Fibroblast of skin of right quadriceps (primary cell): ENCODE measurements around the gene ESM1.
A peak's percentile ranks its signal among the peaks of the same experiment; 100 is the strongest.
"Not testable (repeated sequence)": the region's sequence is repeated elsewhere in the genome, so short reads cannot be mapped to it uniquely, and the experiment has no call there.

Source experiments
- DNase-seq: peaks from one replicate; pipeline ENCODE4 v3.0.0-alpha.2; 2013

Gene ESM1, protein sequence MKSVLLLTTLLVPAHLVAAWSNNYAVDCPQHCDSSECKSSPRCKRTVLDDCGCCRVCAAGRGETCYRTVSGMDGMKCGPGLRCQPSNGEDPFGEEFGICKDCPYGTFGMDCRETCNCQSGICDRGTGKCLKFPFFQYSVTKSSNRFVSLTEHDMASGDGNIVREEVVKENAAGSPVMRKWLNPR

DNA sequence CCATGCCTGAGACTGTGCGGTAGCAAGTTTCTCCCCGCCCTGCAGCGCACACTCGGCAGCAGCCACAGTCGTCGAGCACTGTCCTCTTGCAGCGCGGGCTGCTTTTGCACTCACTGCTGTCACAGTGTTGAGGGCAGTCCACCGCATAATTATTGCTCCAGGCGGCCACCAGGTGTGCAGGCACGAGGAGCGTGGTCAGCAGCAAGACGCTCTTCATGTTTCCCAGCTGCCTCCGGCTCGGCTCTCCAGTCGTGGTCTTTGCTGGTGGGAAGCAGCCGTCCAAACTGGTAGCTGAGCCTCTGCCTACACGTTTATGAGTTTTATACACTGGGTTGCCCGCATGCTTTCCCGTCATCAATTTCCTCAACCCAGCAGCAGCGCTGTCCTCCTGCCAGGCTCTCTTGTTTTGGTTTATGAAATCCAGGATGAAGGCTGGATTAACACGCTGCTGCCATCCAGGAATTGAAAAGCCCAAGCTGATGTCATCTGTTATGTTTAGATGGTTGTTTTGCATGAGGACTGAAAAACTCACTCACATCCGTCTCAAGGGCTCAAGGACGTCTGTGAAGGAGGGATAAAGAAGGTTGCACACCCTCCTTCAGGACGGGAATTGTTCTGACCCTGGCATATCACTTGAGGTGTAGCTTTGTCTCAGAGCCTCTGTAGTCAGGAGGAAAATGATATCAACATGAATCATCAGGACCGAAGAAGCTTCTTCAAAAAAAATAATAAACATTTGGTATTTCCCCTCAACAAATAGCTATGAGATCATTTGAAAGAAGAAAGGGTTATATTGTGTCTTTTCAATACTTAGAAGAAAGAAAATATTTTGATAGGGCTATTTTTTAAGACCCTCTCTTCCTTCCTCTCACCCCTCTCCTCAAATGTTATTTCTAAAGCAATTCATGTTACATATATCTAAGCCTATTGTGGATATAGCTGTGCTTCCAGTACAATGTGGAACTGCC is at the start of gene ESM1:
ESM1 (minus strand) TSS at position 293 of the 968 bp plus-strand sequence; CDS start at position 217, 76 bp downstream.
- DNase-seq: peak; percentile 61

DNA sequence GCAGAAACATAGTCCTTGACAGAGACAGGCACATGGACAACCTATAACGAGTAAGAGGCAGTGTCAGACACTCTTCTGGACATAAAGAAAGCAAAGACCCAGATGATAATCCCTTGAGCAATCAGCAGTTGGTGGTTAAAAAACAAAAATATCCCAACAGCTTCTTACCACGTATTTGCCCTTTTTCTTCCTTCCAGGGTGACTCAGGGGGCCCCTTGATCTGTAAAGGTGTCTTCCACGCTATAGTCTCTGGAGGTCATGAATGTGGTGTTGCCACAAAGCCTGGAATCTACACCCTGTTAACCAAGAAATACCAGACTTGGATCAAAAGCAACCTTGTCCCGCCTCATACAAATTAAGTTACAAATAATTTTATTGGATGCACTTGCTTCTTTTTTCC is 48.2 kb upstream of the ESM1 start:
- DNase-seq: no peak

DNA sequence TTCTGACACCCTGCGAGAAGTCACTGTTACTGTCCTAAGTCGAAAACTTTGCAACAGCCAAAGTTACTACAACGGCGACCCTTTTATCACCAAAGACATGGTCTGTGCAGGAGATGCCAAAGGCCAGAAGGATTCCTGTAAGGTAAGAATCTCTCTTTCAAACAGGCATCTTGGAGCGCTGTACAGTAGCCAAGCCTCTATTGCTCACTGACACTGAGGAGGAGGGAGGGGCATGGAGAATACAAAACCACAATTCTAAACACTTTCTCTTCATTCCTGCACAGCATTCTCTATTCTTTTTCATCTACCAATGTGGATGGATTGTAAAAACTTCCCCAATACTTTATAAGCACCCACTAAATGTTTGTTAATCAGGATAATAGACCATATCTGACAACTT is 46.1 kb upstream of the ESM1 start:
- no peak for DNase-seq

DNA sequence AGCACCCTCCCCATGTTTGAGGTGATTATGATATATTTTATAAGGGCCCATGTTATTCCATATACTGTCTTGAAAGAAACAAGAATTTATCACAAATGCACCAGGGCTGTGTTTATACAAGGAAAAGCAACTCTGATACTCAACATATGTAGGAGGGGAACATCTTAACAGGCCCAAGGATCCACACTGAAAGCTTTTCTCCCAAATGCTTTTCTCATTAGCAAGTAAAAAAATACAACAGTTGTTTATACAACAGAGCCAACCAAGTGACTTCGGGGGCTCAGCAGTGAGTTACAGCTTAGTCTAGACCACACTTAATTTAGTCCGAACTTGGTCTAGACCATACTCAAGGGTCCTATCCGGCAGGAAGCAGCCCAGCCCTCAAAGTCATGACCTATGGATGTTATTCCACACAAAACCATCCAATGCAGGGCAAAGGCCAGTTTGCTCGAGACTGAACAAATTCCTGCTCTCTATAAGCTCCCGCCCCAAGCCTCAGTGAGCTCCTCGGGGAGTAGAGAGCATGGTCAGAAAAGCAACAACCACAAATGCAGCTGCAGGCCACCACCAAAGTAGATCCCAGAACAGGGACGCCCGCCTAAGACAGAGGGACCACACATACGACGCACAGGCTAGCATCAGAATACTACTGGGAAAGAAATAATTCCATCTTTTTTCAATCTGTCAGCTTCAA is 45.4 kb upstream of the ESM1 start:
- no peak for DNase-seq

DNA sequence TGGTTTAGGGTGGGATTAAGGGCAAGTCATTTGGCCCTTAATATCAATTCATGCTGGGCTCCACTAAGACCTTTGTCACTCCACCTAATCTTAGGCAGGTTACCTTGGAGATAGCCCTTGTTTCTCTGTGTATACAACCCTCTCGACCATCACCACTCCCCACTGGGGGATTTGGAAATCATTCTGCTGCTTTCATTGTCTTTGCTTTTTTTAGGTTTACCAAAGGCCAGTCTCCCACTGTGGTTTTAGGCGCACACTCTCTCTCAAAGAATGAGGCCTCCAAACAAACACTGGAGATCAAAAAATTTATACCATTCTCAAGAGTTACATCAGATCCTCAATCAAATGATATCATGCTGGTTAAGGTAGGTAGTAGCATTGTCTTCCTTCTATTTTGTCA is 44.8 kb upstream of the ESM1 start:
- DNase-seq: no peak

DNA sequence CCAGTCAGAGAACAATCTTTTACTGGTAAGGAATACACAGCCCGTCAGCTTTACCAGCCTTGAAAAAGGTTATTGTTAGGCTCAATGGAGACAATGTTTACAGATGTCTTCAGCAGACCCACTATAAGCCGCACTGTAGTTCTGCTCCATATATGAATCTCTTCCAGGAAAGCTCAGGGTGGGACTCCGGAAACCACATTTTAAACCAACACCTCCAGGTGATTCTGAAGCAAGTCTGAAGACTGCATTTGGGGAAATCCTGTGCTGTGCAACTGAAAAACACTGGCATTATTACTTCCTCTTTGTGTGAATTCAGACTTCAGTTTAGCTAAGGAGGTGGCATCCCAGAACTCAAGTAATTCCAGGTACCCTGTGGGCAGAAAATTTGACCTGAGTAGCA is 42.2 kb upstream of the ESM1 start:
- no peak for DNase-seq

DNA sequence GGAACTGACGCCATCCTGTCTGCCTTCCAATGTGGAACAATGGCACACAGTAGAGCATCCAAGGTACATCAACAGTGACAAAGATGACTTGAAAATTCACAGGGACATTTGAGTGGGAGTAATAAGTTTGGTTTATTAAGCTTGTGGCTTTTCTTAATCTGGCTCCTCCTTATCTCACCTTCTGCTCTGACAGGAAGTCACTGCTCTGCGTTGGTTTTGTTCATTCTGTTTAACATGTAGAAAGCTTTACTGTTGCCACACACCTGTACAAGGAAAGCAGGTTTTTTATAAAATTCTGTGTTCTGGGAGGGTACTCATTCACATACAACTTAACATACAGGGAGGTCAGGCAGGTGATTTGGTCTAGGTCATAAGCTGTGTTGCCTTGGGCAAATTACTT is 37.1 kb upstream of the ESM1 start:
- DNase-seq: no peak

DNA sequence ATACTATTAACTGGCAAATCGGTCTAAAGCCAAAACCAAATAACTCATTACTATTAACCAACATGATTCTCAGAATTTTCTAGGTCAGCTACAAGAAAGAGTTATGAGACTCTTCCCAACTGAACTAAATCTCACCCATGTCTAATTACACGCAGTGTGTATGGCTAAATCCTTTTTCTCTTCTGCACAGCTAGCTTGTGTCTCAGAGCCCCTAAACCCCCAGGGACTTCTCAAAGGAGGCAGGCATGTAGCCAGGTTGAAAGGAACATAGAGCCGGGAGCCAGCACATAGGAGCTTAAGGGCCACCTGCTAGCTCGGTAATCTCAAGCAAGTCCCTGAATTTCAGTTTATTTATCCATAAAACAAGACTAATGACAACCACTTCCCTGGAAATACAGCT is 36.4 kb upstream of the ESM1 start:
- no peak for DNase-seq

DNA sequence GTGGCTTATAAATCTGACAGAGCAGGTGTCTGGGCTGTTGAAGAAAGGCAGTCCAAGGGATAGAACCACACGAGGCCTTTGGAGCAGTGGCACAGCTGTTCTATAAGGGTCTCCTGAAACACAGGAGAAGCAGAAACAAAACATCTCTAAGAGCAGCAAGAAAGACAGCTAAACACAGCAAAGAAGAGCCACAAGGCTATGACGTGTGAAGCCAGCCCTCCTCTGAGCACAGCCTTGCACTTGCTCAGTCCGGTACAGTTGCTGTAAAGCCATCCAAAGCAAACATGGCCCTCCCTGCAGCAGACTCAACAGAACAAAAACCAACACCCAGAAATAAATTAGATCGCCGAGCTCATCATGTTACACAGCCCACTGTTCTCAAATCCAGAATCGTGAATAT is 36.0 kb upstream of the ESM1 start:
- no peak for DNase-seq

DNA sequence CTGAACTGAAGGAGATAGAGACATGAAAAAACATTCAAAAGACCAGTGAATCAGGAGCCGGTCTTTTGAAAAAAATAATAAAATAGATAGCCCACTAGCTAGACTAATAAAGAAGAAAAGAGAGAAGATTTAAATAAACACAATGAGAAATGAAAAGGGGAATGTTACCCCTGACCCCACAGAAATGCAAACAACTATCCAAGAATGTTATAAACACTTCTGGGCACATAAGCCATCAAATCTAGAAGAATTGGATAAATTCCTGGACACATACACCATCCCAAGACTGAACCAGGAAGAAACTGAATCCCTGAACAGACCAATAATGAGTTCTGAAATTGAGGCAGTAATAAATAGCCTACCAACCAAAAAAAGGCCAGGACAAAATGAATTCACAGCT is 24.8 kb upstream of the ESM1 start:
- DNase-seq: not testable (repeated sequence)

DNA sequence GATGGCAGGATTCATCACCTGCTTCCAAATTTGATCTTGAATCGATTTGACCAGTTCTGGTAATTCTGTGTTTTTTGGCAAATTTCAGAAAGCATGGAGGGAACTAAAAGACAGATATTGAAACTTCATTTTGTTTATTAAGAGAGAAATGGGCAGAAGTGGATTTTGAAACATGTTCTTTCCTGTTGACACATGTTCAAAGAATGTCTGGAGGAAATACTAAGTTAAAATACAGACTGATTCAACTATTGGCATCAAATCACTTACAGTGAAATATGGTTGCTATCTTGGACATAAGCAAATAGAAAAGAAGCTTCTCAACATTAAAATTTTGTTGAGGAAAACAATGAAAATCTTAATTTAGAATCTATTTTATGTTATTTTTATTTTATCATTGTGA is 19.3 kb upstream of the ESM1 start:
- DNase-seq: peak; percentile 46

DNA sequence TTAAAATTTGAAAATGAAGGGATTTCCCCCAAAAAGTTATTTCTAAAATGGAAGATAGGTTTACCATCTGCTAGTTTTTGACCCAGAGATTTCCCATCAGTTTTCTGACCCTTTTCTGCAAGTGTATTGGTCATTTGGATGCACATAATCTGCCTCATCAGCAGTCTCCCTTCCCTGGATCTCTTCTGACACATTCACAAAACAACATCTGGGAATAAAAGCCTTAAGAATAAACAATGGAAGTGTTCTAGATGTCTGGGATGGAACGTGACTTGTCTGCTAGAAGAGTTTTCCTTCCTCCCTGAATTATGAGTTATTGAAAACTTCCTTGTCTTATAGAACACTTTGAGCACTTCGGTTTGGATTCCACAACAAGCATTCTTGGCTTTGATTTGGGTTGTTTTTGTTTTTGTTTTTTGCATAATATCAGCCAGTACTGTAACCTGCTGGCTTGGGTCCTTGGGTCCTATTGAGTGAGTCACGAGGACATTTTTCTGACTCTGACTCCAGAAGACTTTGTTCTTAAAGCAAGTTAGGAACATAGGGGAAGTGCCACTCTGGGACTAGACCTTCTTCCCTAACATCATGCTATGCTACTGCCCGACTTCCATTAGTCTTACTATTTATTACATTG is 18.2 kb upstream of the ESM1 start:
- DNase-seq: no peak

DNA sequence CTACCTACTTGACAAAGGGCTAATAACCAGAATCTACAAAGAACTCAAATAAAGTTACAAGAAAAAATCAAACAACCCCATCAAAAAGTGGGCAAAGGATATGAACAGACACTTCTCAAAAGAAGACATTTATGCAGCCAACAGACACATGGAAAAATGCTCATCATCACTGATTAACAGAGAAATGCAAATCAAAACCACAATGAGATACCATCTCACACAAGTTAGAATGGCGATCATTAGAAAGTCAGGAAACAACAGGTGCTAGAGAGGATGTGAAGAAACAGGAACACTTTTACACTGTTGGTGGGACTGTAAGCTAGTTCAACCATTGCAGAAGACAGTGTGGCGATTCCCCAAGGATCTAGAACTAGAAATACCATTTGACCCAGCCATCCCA is 16.8 kb upstream of the ESM1 start:
- not testable (repeated sequence) for DNase-seq

DNA sequence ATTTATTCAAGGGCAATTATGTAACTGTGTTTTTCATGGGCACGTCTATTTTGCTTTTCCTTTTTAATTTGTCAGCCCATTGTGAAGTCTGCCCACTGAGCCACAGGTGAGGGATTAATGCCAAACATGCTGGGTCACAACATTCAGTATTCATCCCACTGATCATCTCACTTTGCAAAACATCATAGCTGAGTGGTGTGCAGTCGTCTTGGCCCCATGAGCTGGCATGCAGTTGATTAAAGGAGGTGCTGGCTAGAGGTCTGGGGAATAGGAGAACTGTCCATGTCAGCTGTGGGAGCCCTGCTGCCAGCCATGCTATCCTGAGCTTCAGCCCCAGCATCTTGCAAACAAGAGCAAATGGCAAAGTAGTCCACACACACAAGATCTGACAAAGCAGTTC is 11.7 kb upstream of the ESM1 start:
- DNase-seq: no peak

DNA sequence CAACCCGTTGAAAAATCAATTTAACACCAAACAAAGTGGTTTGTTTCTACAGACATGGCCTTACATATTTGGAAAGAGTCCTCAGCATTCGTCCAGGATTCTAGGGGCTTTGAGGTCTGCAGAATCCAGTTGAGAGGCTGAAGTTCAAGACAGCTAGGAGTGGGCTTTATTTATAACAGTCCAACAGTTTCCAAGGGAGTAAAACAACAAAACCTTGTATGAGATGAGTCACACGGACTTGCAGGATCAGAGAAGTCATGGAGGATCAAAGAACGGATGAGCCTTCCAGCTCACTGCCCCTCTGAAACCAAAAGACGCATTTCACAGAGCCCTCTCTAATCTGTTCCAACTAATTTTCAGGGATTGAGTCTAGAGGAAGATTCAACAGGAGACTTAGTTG is 11.1 kb upstream of the ESM1 start:
- DNase-seq: peak; percentile 19

DNA sequence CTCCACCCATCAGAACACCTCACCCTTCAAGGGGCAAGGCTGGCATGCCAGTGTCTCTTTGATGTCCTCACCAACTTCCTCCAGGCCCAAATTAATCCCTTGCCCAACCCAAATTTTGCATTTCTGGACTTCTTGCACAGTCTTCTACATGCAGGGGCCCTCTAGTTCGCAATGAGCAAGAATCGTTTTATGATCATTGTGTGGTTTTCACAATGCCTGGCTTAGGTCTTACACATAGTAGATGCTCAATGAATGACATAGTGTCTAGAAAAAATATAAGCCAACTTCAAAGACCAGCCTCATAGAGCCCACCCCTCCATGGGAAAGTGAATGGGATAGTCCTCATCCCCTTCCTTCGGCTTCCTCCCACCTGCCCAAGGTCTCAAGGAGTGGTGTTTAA is 9.8 kb upstream of the ESM1 start:
- no peak for DNase-seq

DNA sequence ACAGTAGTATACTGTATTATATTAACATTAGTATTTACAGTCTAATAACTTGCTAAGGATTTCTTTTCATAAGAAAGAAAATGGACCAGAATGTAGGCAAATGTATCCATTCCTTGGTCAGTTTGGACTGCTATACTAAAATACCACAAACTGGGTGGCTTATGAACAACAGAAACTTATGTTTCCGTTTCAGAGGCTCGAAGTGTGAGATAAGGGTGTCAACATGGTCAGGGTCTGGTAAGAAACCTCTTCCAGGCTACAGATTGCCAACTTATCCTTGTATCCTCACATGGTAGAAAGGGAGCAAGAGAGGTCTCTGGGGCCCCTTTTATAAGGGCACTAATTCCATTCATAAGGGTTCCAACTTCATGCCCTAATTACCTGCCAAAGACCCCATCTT is 9.2 kb upstream of the ESM1 start:
- DNase-seq: no peak

DNA sequence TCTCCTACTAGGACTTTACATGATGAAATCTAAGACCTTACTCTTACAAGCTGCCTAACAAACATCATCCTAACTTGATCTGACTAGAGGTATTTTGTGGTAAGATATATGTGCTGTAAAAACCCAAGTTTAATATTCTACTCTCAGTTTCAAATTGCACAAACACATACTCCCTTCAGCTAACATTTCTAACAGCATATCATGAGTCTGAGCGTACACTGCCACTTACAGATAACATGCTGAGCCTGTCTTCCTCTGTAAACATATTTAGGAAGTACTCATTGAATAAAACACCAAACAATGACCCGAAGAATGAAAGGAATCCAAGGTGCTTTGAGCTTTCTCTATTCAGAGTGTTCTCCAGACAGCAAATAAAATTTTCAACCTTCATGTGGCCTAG is 7.9 kb upstream of the ESM1 start:
- DNase-seq: peak; percentile 49

DNA sequence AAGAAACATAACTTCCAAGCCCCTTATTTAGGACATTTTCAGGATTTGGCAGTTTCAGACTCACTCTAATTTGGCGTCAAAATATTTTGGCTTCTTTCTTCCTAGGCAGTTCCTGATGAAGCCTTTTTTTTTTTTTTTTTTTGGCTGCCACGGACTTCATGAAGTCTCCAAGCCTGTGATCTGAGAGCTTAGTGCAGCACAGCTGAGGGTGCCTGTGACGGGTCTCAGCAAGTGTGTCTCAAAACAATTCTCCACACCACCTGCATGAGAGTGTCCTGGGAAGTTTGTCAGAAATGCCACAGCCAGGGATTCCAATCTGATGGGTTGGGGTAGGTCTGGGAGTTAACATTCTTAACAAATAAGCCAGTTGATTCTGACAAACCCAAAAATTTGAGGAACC is 6.0 kb upstream of the ESM1 start:
- no peak for DNase-seq

DNA sequence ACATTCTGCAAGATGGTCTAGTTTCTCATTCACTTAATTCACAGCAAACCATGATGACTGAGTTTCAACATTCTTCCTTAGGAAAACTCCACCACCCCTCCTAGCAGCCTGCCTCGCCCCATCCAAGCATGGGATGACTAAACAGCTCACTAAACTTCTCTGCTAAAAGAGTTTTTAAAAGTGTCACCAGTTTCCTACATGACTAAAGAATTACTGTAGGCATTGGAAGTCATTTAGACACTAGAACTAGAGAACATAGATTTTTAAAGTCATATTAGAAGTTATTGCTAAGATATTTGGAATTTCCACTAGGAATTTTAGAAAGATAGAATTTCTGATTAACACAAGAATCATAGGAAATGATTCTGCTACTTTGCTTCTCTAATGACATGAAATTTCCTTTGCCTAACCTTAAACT is 5.5 kb upstream of the ESM1 start:
- peak; percentile 87 for DNase-seq

DNA sequence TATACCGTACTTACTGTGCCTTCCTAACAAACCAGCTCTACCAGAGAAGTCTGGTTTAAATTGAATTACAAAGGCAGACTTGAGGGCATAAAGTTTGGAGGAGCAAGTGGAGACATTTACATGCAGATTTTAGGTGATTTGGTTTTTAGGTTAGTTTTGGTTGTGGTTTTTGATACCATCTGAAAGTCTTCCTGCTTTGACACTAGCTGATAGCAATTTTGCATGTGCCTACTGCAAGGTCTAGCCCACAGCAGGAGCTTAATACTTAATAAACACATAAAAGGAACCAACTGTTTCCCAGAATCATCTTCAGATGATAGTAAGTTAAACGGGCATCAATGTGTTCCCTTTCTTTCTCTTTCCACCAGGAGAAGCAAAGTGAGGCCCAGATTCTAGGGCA is 3.4 kb upstream of the ESM1 start:
- no peak for DNase-seq

DNA sequence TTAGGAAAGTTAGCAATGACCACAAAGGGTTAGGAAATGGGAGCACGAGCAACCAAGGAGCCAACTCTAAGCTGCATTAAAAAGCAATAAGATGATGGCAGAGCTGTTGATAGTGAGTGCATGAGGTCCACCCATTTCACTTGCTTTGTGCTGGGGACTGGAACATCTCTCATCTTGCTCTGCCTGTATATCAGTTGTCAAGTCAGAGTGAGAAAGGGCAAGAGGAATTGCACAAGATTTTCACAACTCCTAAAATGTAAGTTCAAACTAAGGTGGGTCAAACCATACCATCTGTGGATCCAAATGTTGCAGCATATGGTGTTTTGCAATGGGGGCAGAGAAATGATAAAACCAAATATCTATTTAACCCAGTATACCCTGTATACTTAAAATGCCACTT is 2.8 kb upstream of the ESM1 start:
- no peak for DNase-seq

DNA sequence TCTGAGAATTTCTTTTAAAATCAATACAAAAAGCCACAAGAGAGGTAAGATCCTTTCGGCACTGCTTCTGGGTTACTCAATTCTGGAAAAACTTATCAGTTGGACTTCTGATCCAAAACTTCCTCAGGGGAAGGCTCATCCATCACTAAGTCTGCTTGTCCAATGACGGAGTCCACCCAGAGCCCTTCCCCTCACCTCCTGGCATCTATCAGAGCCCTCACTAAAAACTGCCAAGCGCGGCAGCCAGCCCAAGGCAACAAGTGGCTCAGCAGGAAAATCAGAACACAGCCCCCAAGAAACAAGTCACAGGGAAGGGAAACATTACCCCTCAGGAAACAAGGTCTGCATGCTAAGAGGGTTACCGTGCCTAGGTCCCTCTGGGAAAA is 869 bp upstream of the ESM1 start:
- DNase-seq: no peak
